ENCODE measurements around the gene B4GALT3.
A peak's percentile ranks its signal among the peaks of the same experiment; 100 is the strongest.

The B4GALT3 gene

DNA sequence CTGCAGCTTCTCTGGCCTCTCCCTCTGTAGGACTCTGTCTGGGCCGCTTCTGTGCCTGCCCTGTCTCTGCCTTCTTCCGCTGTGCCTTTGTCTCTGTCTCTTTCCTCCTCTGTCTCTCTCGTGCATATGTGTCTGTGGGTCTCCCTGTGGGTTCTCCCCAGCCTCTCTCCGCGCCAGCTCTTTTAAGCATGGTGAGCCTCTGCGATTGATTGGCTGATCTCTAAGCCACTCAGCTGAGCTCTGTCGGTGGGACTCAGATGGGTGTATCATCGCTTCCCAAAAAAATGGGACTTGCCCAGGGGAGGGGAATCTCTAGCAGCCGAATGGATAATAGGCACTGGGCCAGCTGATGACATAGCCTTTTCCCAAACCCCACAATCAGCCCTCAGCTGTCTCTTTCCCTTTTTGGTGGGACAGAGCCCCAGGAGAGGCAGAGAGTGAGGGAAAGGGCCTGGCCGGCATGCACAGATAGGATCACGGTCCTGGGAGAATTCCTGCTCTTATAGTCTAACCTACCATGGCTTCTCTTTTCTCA lies 21.7 kb upstream of the B4GALT3 start, which contains the start of gene ADAMTS4:
Gene ADAMTS4 (minus strand): TSS at position 158 of the 535 bp plus-strand sequence. CDS start 427 bp downstream, outside the sequence.
- ChIA-PET POLR2A (ENCODE audit: low non-redundant PET) (no interaction called here), CTCF (interaction anchor here (0.6 to 0.7 kb wide), 2 partner anchors 32 to 183 kb away, joined by 3 read pairs; no protein-coding TSS in a partner anchor)
- TF ChIP-seq, protein P1, sequence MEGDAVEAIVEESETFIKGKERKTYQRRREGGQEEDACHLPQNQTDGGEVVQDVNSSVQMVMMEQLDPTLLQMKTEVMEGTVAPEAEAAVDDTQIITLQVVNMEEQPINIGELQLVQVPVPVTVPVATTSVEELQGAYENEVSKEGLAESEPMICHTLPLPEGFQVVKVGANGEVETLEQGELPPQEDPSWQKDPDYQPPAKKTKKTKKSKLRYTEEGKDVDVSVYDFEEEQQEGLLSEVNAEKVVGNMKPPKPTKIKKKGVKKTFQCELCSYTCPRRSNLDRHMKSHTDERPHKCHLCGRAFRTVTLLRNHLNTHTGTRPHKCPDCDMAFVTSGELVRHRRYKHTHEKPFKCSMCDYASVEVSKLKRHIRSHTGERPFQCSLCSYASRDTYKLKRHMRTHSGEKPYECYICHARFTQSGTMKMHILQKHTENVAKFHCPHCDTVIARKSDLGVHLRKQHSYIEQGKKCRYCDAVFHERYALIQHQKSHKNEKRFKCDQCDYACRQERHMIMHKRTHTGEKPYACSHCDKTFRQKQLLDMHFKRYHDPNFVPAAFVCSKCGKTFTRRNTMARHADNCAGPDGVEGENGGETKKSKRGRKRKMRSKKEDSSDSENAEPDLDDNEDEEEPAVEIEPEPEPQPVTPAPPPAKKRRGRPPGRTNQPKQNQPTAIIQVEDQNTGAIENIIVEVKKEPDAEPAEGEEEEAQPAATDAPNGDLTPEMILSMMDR (conservative IDR thresholded peaks at IDR 0.05; ENCODE audit: low read depth), result no peak
- peak within 1 kb of the TSS; percentile 80 for H3K27ac ChIP-seq
- no peak for DNase-seq (ENCODE audit: low spot score)

DNA sequence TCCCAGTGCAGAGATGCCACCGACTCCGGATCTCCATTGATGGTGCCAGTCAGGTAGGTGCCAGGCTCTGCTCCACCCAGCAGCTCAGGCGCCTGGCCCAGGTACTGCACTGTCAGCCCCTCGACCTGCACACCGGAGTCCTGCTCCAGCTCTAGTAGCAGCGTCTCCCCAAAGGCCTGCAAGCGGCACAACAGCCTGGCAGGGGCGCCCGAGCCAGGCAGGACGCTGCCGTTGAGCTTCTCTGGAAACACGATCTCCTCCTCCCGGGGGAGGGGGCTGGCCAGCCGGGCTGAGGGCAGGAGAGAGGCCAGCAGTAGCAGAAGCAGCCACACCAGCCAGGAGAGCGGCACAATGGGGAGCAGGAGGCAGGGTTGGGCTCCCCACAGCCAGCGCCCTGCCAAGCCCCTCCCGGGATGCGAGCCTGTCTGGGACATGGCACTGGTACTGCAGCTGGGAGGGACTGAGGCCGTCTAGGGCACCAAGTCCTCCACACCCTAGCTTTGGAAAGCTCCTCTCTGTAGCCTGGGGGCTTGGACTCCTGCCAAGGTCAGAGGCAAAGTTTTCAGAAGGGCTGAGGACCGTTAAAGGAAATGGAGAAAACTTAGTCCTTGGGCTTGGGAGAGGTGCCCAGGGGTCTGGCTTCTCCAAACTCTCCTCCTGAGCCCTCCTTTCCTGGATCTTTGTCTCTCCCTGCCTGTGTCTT lies 21.0 kb upstream of the B4GALT3 start:
- ChIA-PET CTCF (interaction anchor here (0.6 kb wide), 1 partner anchor 32 kb away, joined by 3 read pairs; no protein-coding TSS in a partner anchor), POLR2A (ENCODE audit: low non-redundant PET) (no interaction called here)
- peak; percentile 31 for DNase-seq (ENCODE audit: low spot score)
- H3K27ac ChIP-seq, result peak overlapping the region; percentile 80
- TF ChIP-seq, protein P1 (conservative IDR thresholded peaks at IDR 0.05; ENCODE audit: low read depth), result no peak

DNA sequence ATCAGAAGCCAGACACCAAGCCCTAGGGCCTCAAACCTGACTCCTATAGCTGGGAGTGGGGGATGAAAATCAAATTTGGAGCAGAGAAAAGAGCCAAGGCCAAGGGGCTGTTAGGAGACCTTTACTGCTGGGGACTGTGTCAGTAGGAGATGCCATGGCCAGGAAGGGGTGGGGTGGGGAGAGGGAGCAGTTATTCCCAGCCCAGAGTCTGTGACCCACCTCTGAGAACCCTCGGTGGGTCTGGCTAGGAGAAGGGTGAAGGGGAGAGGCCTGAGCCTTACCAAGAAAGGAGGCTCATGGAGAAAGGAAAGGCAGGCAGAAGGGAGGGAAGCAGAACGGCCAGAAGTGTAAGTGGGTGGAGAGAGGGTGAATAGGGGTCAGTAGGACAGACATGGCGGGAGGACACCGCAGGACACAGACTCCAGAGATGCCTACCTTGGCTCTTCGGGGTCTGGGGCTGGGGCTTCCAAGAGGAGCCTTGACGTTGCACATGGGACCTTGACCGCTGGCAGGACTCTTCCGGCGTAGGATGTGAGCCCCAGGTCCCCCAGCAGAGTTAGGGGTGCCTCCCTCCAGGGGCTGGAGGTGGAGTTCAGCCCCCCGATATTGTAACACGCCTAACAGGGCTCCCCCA lies 20.4 kb upstream of the B4GALT3 start:
- peak overlapping the region; percentile 80 for H3K27ac ChIP-seq
- no peak for DNase-seq (ENCODE audit: low spot score)
- TF ChIP-seq, protein P1 (conservative IDR thresholded peaks at IDR 0.05; ENCODE audit: low read depth), result no peak
- CTCF ChIA-PET, result interaction anchor here (1.2 kb wide), 1 partner anchor 93 kb away, joined by 9 read pairs; no protein-coding TSS in a partner anchor
- POLR2A ChIA-PET (ENCODE audit: low non-redundant PET), result interaction anchor here (0.6 kb wide), 1 partner anchor 200 kb away, joined by 3 read pairs; no protein-coding TSS in a partner anchor

DNA sequence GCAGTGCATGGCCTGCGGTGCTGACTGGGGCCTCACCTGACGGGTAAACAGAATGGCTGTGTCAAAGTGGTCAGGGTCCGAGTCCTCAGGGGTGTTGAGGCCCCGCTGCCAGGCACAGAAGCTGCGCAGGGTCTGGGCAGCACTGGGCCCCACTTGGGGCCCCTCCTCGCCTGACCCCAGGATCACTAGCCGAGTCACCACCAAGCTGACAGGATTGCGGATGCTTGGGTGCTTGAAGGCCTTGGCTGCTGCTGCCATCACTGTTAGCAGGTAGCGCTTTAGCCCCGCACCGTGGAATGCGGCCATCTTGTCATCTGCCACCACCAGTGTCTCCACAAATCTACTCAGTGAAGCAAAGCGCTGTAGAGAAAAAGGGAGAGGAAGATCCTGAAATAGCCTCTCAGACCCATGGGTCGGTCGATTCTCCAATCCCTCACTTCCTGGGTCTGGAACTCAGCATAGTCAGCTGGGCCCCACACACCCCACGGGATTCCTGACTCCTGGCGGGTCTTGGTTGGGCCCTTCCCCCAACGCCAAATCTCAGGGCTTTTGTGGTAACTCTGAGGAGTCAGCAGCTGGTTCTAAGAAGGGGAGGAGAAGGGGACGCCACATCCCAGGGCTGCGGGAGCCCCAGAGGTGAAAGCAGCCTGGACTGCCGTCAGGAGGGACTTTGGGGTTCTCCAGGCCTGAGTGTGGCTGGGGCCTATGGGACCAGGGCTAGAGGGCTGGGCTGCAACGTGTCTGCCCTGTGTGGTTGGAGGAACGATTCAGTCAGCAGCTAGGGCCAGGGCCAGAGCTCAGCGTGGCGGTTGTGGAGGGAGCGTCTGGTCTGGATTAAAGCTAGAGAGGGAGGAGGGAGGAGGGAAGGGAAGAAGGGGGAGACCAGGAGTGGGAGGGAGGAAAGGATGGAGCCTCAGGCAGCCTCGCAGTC lies 19.5 kb upstream of the B4GALT3 start:
- DNase-seq (ENCODE audit: low spot score), result no peak
- CTCF ChIA-PET, result interaction anchor here (1.2 kb wide), 1 partner anchor 94 kb away, joined by 9 read pairs; no protein-coding TSS in a partner anchor
- POLR2A ChIA-PET (ENCODE audit: low non-redundant PET), result interaction anchor here (0.6 kb wide), 1 partner anchor 201 kb away, joined by 3 read pairs; no protein-coding TSS in a partner anchor
- TF ChIP-seq, protein P1 (conservative IDR thresholded peaks at IDR 0.05; ENCODE audit: low read depth), result no peak
- H3K27ac ChIP-seq, result no peak overlapping the region

DNA sequence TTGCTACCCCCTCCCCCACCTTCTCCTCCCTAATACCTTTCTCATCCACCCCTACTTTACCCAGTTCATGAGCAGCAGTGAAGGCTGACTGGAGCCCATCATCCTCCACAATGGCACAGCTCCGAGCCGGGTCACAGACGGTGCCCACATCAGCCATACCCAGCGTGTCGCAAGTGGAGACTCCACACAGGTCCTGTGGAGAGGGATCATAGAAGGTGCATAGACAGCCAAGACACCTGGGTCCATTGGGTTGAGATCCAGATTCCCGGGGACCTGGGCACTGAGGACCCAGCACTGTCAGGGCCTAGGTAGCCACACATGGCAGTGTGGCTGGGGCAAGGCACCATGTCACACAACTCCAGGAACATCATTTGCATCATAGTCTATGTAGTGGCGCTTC lies 18.8 kb upstream of the B4GALT3 start:
- DNase-seq (ENCODE audit: low spot score), result no peak
- ChIA-PET POLR2A (ENCODE audit: low non-redundant PET) (no interaction called here), CTCF (no interaction called here)
- H3K27ac ChIP-seq, result no peak overlapping the region
- TF ChIP-seq, protein P1 (conservative IDR thresholded peaks at IDR 0.05; ENCODE audit: low read depth), result no peak
